ENCODE measurements around the gene LRRC27. TPM values are rescaled to one million over a fixed set of nuclear protein-coding genes. Genes with fewer than 3 reads are reported as not detected.

The LRRC27 gene
- total and polyA plus RNA-seq, 2 donors (not counting 1 experiment from before 2014, with no cell fraction given), result 4.1 to 11.7 TPM

GRCh38 chr10:132392184-132392800, 60.3 kb downstream of the LRRC27 start:
- Histone ChIP-seq H3K4me1 (ENCODE audit: control insufficient read depth, extremely low read depth, insufficient read depth, low read length) (no peaks in the 10 kb centered on the region), H3K4me3 (replicated peaks in 1 of 4; ENCODE audit: control extremely low read depth in 1 of 4, insufficient read depth in 1 of 4, low read depth in 3 of 4, low read length in 4 of 4) (no peak overlapping the region), H3K27ac (ENCODE audit: insufficient read depth, low read length) (no peak overlapping the region), H3K9ac (ENCODE audit: insufficient read depth, low read length) (no peak overlapping the region), H3K27me3 (ENCODE audit: control insufficient read depth, insufficient read depth, low read length) (no peaks in the 10 kb centered on the region), H3K79me2 (ENCODE audit: control insufficient read depth, insufficient read depth, low read length) (no peaks in the 10 kb centered on the region), H3K36me3 (ENCODE audit: control insufficient read depth, insufficient read depth, low read length) (no peaks in the 10 kb centered on the region), H3K9me3 (ENCODE audit: control insufficient read depth, insufficient read depth, low read depth, low read length) (no peaks in the 10 kb centered on the region), H2AFZ (ENCODE audit: low read length) (no peak overlapping the region), H4K20me1 (ENCODE audit: control insufficient read depth, extremely low read depth, insufficient read depth, low read length) (no peaks in the 10 kb centered on the region), H3K4me2 (ENCODE audit: extremely low read depth, insufficient read depth, low read length) (no peak overlapping the region)
- no peak for DNase-seq (ENCODE audit: low read depth in 2 of 2)
- TF ChIP-seq CTCF (conservative IDR thresholded peaks at IDR 0.05 in 1 of 2, IDR thresholded peaks at IDR 0.05 in 1 of 2; ENCODE audit: low read depth in 1 of 2, low read length in 2 of 2) (no peak), EZH2 (IDR thresholded peaks at IDR 0.05; ENCODE audit: low read length, missing control alignments) (no peak)

- H3K27ac ChIP-seq (ENCODE audit: insufficient read depth, low read length), result no peak overlapping the region
- peak; percentile 16 to 40 for DNase-seq (ENCODE audit: low read depth in 2 of 2)
Measured at GRCh38 chr10:132392811-132393694, 61.1 kb downstream of the LRRC27 start.

More at GRCh38 chr10:132392811-132393694, 61.1 kb downstream of the LRRC27 start:
- no peaks in the 10 kb centered on the region for H4K20me1 ChIP-seq (ENCODE audit: control insufficient read depth, extremely low read depth, insufficient read depth, low read length)
- TF ChIP-seq CTCF (conservative IDR thresholded peaks at IDR 0.05 in 1 of 2, IDR thresholded peaks at IDR 0.05 in 1 of 2; ENCODE audit: low read depth in 1 of 2, low read length in 2 of 2), result no peak
- TF ChIP-seq EZH2 (IDR thresholded peaks at IDR 0.05; ENCODE audit: low read length, missing control alignments), result no peak
- no peaks in the 10 kb centered on the region for H3K36me3 ChIP-seq (ENCODE audit: control insufficient read depth, insufficient read depth, low read length)
- no peak overlapping the region for H3K4me2 ChIP-seq (ENCODE audit: extremely low read depth, insufficient read depth, low read length)
- H3K4me3 ChIP-seq (replicated peaks in 1 of 4; ENCODE audit: control extremely low read depth in 1 of 4, insufficient read depth in 1 of 4, low read depth in 3 of 4, low read length in 4 of 4), result no peak overlapping the region
- no peak overlapping the region for H2AFZ ChIP-seq (ENCODE audit: low read length)
- H3K79me2 ChIP-seq (ENCODE audit: control insufficient read depth, insufficient read depth, low read length), result no peaks in the 10 kb centered on the region
- no peaks in the 10 kb centered on the region for H3K27me3 ChIP-seq (ENCODE audit: control insufficient read depth, insufficient read depth, low read length)
- H3K9ac ChIP-seq (ENCODE audit: insufficient read depth, low read length), result no peak overlapping the region
- no peaks in the 10 kb centered on the region for H3K9me3 ChIP-seq (ENCODE audit: control insufficient read depth, insufficient read depth, low read depth, low read length)
- no peaks in the 10 kb centered on the region for H3K4me1 ChIP-seq (ENCODE audit: control insufficient read depth, extremely low read depth, insufficient read depth, low read length)
